DOHH2 (cell line): ENCODE results near the gene IL1RL2.

Source experiments
- CTCF ChIP-seq: fragments of 200-600 bp; sonication (generic); IDR thresholded peaks from one replicate; pipeline ENCODE4 v1.5.1; 2014; ENCODE audit warnings: antibody characterized with exemption, mild to moderate bottlenecking, low read depth, low read length; ENCODE audit not compliant: poor library complexity, severe bottlenecking
- EZH2phosphoT487 ChIP-seq: fragments of 200-600 bp; sonication (generic); IDR thresholded peaks from 2 replicates; pipeline ENCODE4 v1.6.1; 2017; ENCODE audit warnings: borderline replicate concordance, mild to moderate bottlenecking, antibody characterized with exemption, low read length, moderate library complexity, mixed read lengths

GRCh38 chr2:102271844-102272243, 85.0 kb downstream of the IL1RL2 start:
- TF ChIP-seq CTCF: no peak
- TF ChIP-seq EZH2phosphoT487: no peak
